CD4-positive, alpha-beta T cell treated with Interleukin-15 for 1 hour (primary cell): ENCODE data around the gene RGS18.
"Not testable (repeated sequence)": the region's sequence is repeated elsewhere in the genome, so short reads cannot be mapped to it uniquely, and the experiment has no call there.

Experiments used
- DNase-seq: peaks from one replicate; pipeline ENCODE4 v3.0.0-alpha.2; 2020

RGS18 gene

GRCh38 chr1:192167911-192168700 lies 9.8 kb downstream of the RGS18 start:
- DNase-seq = no peak

GRCh38 chr1:192168964-192169363 lies 10.7 kb downstream of the RGS18 start:
- no peak for DNase-seq

DNA sequence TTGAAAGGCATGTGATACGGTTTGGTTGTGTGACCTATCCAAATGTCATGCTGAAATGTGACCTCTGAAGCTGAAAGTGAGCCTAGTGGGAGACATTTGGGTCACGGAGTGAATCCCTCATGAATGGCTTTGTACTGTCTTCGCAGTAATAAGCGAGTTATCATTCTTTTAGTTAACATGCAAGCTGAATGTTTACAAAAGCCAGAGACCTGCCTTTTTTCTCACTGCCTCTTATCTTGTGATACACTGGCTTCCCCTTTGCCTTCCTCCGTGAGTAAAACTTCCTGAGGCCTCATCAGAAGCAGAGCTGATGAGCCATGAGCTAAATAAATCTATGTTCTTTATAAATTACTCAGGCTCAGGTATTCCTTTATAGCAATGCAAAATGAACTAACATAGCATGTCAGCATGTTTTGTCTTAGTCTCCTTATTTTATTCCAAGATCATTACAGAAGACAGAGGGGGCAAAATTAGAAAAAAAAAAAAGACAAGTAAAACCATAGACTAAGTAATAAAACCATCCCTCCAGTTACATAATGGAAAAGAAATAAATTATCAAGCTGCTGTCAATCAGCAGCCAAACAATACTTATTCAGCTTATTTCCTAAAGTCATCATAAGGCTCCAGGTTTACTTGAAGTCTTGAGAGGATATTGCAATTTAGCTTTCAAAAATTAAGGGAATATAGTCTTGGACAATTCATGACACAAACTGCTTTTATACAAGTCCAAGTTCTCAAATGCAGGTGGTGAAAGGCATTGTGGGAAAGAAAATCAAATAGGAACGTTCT lies 12.1 kb downstream of the RGS18 start:
- DNase-seq = no peak

- DNase-seq = no peak
Measured at GRCh38 chr1:192171123-192171522, 12.9 kb downstream of the RGS18 start.

DNA sequence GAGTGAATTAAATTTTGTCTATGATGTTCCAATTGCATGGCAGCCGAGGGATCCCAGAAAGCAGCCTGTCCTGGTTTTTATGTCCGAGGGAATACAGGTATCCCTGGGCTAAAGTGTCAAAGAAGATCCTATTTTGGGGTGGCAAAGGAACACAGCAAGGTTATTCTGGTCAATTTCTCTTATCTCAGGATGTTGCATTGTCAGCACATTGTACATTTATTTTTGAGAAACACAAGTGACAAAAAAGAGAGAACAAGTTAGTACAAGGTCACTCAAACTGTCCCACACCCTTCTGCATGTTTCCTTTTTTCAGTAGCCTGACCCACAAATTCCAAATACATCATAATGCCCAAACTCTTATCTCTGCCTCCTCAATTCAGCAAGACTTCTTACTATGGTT lies 17.7 kb downstream of the RGS18 start:
- DNase-seq = no peak

DNA sequence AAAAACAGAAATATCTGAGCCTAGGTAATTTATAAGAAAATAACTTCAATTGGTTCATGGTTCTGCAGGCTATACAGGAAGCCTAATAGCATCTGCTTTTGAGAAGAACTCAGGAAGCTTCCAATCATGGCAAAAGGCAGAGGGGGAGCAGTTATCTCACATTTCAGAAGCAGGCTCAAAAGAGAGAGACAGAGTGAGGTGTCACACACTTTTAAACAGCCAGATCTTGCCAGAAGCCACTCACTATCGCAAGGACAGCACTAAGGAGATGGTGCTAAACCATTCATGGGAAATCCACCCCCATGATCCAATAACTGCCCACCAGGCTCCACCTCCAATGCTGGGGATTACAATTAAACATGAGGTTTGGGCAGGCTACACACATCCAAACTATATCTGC lies 25.5 kb downstream of the RGS18 start:
- DNase-seq = no peak

GRCh38 chr1:192186197-192186596 lies 27.9 kb downstream of the RGS18 start:
- DNase-seq = no peak

DNA sequence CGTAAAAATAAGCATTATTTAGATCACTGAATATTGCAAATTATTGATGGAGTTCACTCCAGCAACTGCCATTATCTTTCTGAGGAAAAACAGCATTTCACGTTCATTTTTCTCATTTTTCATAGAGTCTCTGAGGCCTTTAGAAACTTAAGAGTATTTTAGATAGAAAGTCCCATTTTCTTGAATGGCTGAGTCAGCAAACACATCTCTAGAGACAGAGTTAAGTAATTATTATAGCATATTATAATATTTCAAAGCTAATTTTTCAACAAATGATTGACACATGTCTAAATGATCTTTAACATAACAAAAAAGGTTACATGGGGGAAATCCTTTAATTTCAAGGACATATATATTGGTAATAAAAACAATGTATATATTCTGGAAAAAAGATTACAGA lies 31.8 kb downstream of the RGS18 start:
- no peak for DNase-seq

- no peak for DNase-seq
Measured at GRCh38 chr1:192201303-192201702, 43.0 kb downstream of the RGS18 start.

GRCh38 chr1:192224396-192224795 lies 66.1 kb downstream of the RGS18 start:
- no peak for DNase-seq

- DNase-seq = no peak
Measured at GRCh38 chr1:192224846-192225245, 66.6 kb downstream of the RGS18 start.

- no peak for DNase-seq
Measured at GRCh38 chr1:192225266-192225665, 67.0 kb downstream of the RGS18 start.

GRCh38 chr1:192225703-192226102 lies 67.4 kb downstream of the RGS18 start:
- DNase-seq = no peak

GRCh38 chr1:192227330-192227729 lies 69.1 kb downstream of the RGS18 start:
- no peak for DNase-seq

GRCh38 chr1:192227980-192228379 lies 69.7 kb downstream of the RGS18 start:
- not testable (repeated sequence) for DNase-seq

GRCh38 chr1:192232817-192233417 lies 74.7 kb downstream of the RGS18 start:
- no peak for DNase-seq

DNA sequence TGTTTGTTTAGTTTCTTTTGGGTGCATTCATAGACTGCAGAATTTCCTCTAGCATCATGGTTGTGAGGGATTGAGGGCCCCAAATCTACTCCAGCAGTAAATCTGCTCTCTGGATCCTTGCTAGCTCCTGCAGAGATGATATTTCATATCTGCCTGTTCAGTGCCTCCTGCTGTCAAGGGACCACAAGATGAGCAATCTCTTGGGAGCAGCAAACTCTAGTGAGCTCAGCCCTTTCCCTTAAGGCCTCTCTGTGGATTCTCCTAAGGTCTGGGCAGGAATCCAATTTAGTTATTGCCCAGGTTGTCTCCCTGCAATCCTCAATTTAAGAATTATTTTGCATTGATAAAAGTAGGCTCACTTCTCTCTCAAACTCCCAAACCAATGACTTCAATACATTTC lies 76.9 kb downstream of the RGS18 start:
- no peak for DNase-seq
